IPS-15b (cell line): ENCODE results near the gene KCNA1.

ENCODE experiments used
- H3K27me3 ChIP-seq: one replicate; pipeline ENCODE4 v1.6.1; 2013; ENCODE audit warnings: low read length; ENCODE audit not compliant: control insufficient read depth, insufficient read depth
- H3K36me3 ChIP-seq: one replicate; pipeline ENCODE4 v1.6.1; 2013; ENCODE audit warnings: low read length; ENCODE audit not compliant: control insufficient read depth, insufficient read depth
- H3K4me1 ChIP-seq: one replicate; pipeline ENCODE4 v1.6.1; 2013; ENCODE audit warnings: mild to moderate bottlenecking, low read length; ENCODE audit not compliant: control insufficient read depth, insufficient read depth
- H3K4me3 ChIP-seq: one replicate; pipeline ENCODE4 v1.5.1; 2013; ENCODE audit warnings: low read depth, low read length
- H3K9ac ChIP-seq: one replicate; pipeline ENCODE4 v1.6.1; 2013; ENCODE audit warnings: low read depth, mild to moderate bottlenecking, low read length
- H3K9me3 ChIP-seq: one replicate; pipeline ENCODE4 v1.6.1; 2013; ENCODE audit warnings: mild to moderate bottlenecking, low read length; ENCODE audit not compliant: control insufficient read depth, insufficient read depth

Gene KCNA1

GRCh38 chr12:4914720-4915119 lies 5.0 kb downstream of the KCNA1 start:
- Histone ChIP-seq H3K27me3 (peaks cover 42% of the 10 kb centered on the region), H3K4me3 (no peak overlapping the region), H3K36me3 (no peaks in the 10 kb centered on the region), H3K9me3 (peaks cover 6% of the 10 kb centered on the region), H3K9ac (no peak overlapping the region), H3K4me1 (peaks cover 3% of the 10 kb centered on the region)

GRCh38 chr12:4915752-4916151 lies 6.0 kb downstream of the KCNA1 start:
- Histone ChIP-seq H3K27me3 (peaks cover 32% of the 10 kb centered on the region), H3K4me3 (no peak overlapping the region), H3K9me3 (peaks cover 6% of the 10 kb centered on the region), H3K36me3 (no peaks in the 10 kb centered on the region), H3K4me1 (peaks cover 3% of the 10 kb centered on the region), H3K9ac (no peak overlapping the region)

- H3K4me1 ChIP-seq, result no peaks in the 10 kb centered on the region
- H3K36me3 ChIP-seq, result no peaks in the 10 kb centered on the region
- H3K4me3 ChIP-seq, result no peak overlapping the region
- peaks cover 6% of the 10 kb centered on the region for H3K27me3 ChIP-seq
- H3K9me3 ChIP-seq, result no peaks in the 10 kb centered on the region
- H3K9ac ChIP-seq, result no peak overlapping the region
Measured at GRCh38 chr12:4918950-4919660, 9.4 kb downstream of the KCNA1 start.

GRCh38 chr12:4932576-4932975 lies 22.9 kb downstream of the KCNA1 start:
- H3K9me3 ChIP-seq, result no peaks in the 10 kb centered on the region
- no peaks in the 10 kb centered on the region for H3K4me1 ChIP-seq
- no peak overlapping the region for H3K4me3 ChIP-seq
- H3K36me3 ChIP-seq, result no peaks in the 10 kb centered on the region
- H3K9ac ChIP-seq, result no peak overlapping the region
- no peaks in the 10 kb centered on the region for H3K27me3 ChIP-seq

- Histone ChIP-seq H3K9me3 (no peaks in the 10 kb centered on the region), H3K9ac (no peak overlapping the region), H3K4me1 (no peaks in the 10 kb centered on the region), H3K4me3 (no peak overlapping the region), H3K27me3 (no peaks in the 10 kb centered on the region), H3K36me3 (no peaks in the 10 kb centered on the region)
Measured at GRCh38 chr12:4933411-4933810, 23.7 kb downstream of the KCNA1 start.

GRCh38 chr12:4934407-4935035 lies 24.8 kb downstream of the KCNA1 start:
- no peak overlapping the region for H3K9ac ChIP-seq
- H3K36me3 ChIP-seq, result no peaks in the 10 kb centered on the region
- no peaks in the 10 kb centered on the region for H3K9me3 ChIP-seq
- H3K27me3 ChIP-seq, result no peaks in the 10 kb centered on the region
- H3K4me1 ChIP-seq, result no peaks in the 10 kb centered on the region
- no peak overlapping the region for H3K4me3 ChIP-seq

GRCh38 chr12:4938900-4939299 lies 29.2 kb downstream of the KCNA1 start:
- no peaks in the 10 kb centered on the region for H3K9me3 ChIP-seq
- H3K4me1 ChIP-seq, result no peaks in the 10 kb centered on the region
- no peak overlapping the region for H3K9ac ChIP-seq
- H3K36me3 ChIP-seq, result no peaks in the 10 kb centered on the region
- H3K27me3 ChIP-seq, result no peaks in the 10 kb centered on the region
- no peak overlapping the region for H3K4me3 ChIP-seq

- no peaks in the 10 kb centered on the region for H3K9me3 ChIP-seq
- H3K36me3 ChIP-seq, result no peaks in the 10 kb centered on the region
- H3K4me1 ChIP-seq, result no peaks in the 10 kb centered on the region
- no peak overlapping the region for H3K4me3 ChIP-seq
- no peak overlapping the region for H3K9ac ChIP-seq
- H3K27me3 ChIP-seq, result no peaks in the 10 kb centered on the region
Measured at GRCh38 chr12:4939418-4940023, 29.8 kb downstream of the KCNA1 start.

- Histone ChIP-seq H3K27me3 (no peaks in the 10 kb centered on the region), H3K9me3 (no peaks in the 10 kb centered on the region), H3K9ac (no peak overlapping the region), H3K4me1 (no peaks in the 10 kb centered on the region), H3K4me3 (no peak overlapping the region), H3K36me3 (no peaks in the 10 kb centered on the region)
Measured at GRCh38 chr12:4943067-4943937, 33.6 kb downstream of the KCNA1 start.

- Histone ChIP-seq H3K4me1 (no peaks in the 10 kb centered on the region), H3K4me3 (no peak overlapping the region), H3K9ac (no peak overlapping the region), H3K9me3 (no peaks in the 10 kb centered on the region), H3K36me3 (no peaks in the 10 kb centered on the region), H3K27me3 (no peaks in the 10 kb centered on the region)
Measured at GRCh38 chr12:4943938-4944284, 34.2 kb downstream of the KCNA1 start.

GRCh38 chr12:4947253-4947652 lies 37.5 kb downstream of the KCNA1 start:
- Histone ChIP-seq H3K9ac (no peak overlapping the region), H3K36me3 (no peaks in the 10 kb centered on the region), H3K27me3 (peaks cover 3% of the 10 kb centered on the region), H3K4me1 (no peaks in the 10 kb centered on the region), H3K9me3 (no peaks in the 10 kb centered on the region), H3K4me3 (no peak overlapping the region)
